Measurements from ENCODE around the gene LARP1.
"Not testable (repeated sequence)": the region's sequence is repeated elsewhere in the genome, so short reads cannot be mapped to it uniquely, and the experiment has no call there.

LARP1 gene

DNA sequence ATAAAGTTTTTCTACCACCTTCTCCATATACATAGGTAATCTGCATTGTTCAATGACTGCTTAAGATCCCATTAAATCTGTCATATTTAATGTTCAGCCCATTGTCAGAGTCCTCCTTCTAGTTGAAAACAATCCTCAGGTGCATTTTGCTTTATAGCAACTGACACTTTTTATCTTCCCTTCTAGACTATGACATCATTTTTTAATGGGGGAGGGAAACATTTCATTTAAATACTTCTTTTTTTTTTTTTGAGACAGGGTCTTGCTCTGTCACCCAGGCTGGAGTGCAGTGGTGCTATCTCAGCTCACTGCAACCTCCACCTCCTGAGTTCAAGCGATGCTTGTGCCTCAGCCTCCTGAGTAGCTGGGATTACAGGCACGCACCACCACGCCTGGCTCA, 77.6 kb downstream of the LARP1 start:
- DNase-seq = not testable (repeated sequence)

DNA sequence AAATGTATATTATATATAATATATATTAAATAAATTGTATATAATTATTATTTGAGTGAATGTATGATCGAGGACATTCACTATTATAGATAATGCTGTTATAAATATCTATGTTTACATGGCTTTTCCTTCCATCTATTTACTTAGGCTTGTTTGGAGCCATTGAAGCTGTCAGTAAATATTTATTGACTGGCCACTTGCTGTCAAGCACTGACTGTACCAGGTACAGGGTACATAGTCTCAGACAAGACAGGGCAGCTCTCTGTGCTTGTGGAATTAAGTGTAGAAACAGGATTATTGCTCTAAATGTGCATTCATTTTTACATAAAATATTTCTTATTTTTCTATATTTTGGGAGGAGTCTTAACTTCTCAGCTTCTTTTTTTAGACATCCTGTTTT, 78.9 kb downstream of the LARP1 start:
- no peak for DNase-seq

DNA sequence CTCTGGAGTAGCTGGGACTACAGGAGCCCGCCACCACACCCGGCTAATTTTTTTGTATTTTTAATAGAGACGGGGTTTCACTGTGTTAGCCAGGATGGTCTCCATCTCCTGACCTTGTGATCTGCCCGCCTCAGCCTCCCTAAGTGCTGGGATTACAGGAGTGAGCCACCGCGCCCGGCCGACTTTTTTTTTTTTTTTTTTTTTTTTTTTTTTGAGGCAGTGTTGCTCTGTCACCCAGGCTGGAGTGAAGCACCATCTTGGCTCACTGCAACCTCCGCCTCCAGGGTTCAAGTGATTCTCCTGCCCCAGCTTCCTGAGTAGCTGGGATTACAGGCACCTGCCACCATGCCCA, 80.5 kb downstream of the LARP1 start:
- not testable (repeated sequence) for DNase-seq

DNA sequence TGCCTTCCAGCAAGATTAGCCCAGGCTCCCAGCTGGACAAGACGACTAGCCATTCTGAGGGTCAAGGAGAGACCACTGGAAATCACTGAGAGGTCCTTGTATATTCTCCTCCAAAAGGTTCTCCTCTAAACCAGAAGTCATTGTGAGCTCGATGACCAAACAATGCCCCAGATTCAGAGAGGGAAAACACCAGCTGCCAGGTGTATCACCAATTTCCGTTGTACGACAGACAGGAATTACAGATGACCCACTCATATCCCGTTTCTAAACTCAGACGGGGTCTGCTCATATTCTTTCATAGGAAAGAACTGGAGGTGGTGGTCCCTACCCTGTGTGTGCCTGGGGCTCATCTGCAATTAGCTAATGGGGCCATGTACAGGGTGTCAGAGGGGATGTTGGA, 81.0 kb downstream of the LARP1 start:
- no peak for DNase-seq

DNA sequence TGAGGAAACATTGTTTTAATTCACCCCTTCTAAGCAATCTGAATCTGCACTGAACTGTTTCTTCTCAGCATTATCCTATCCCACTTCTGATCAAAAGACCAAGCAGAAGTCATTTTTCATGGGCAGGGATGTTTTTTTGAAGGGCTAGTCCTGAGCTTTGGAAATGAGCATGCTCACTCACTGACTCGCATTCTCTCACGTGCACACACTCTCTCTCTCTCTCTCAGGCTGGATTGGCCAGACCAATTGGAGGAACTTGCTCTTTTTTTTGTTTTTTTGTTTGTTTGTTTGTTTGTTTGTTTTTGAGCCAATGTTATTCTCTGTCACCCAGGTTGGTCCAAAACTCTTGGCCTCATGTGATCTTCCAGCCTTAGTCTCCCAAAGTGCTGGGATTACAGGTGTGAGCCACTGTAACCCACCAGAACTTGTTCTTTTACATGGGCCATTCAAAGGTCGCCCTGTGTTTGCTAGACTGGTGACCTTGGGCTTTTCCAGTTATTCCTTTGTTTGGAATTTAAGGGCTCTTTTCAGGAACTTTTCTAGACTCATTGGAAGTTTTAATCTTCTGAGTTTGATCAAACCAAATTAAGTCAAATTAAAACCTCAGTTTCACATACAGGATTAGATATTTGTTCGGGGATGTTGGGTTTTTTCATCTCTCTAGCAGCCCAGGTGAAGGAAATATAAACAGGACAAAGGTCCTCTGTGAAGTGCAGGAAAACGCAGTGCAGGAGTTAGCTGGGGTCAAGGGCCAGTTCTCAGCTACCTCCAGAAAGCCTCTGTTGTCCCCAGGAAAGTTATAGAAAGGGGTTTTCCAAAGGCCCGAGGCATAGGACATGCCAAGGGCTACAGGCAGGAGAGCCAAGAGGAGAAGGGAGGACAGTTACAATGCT, 82.1 kb downstream of the LARP1 start:
- no peak for DNase-seq

DNA sequence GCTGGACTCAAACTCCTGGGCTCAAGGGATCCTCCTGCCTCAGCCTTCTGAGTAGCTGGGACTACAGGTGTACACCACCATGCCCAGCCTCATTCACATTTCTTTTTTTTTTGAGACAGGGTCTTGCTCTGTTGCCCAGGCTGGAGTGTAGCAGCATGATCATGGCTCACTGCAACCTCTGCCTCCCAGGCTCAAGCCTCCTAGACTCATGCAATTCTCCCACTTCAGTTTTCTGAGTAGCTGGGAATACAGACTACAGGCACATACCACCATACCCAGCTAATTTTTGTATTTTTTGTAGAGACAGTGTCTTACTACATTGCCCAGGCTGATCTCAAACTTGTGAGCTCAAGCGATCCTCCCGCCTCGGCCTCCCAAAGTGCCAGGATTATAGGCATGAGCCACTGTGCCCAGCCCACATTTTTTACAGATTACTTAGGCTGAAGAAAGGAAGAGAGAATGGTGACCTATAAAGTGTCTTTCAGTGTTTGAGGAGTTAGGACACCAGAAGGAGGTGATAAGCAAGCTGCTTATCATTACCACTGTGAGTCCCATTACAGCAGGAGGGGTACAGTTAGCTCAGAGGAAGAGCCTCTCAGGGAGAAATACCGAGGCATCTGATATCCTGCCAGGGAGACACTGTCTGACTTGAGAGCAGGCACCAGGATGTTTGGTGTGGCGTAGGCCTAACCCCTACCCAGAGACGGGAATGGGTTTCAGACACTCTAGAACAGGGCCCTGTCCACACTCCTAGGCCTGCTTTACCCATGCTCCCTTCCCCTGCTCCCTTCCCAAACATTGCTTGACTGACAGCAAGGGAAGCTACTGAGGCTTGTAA, 85.5 kb downstream of the LARP1 start:
- no peak for DNase-seq

DNA sequence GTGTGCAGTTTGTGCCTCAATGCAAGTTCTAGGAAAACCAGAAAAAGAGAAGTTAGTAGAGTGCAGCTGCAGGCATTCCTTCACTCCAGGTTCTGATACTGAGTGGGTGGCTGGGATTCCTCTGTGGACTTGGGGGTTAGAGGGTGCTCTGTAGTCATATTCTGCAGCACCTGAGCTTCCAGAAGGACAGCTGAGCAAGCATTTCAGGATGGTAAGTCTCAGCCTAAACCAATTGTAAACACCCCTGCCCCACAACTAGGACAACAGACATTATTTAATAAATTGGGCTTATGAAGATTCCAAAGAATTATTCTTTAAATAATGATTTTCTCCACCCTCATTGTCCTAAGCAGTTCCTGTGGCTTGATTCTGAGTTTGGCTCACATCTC, 86.1 kb downstream of the LARP1 start:
- DNase-seq = no peak

DNA sequence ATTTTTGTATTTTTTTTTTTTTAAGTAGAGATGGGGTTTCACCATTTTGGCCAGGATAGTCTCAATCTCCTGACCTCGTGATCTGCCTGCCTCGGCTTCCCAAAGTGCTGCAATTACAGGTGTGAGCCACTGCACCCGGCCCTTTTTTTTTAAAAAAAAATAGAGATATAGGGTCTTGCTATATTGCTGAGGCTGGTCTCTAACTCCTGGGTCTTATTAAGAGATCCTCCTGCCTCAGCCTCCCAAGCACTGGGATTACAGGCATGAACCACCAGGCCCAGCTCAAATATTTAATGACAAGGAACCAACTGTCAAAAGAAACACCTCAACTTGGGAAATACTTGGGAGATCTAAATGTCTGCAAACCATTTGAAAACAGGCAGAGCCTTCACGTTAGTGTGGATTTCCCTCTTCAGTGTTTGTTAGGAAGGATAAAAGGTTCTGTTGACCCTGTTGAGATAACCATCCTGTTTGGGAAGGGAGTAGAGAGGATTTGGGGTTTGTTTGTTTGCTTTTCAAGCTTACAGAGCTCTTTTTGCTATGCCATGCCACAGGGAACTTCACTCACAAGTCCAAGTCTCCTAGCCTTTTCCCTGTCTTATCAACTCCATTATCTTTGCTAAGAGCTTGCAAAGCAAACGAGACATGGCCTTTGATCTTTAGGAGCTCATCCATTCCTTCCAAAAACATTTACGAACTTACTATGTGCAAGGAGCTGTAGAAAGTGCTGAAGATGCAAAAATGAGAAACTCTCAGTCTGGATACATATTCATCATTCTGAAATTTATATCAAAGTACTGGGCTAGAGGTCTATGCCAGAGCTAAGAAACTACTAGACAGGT, 87.7 kb downstream of the LARP1 start:
- no peak for DNase-seq

DNA sequence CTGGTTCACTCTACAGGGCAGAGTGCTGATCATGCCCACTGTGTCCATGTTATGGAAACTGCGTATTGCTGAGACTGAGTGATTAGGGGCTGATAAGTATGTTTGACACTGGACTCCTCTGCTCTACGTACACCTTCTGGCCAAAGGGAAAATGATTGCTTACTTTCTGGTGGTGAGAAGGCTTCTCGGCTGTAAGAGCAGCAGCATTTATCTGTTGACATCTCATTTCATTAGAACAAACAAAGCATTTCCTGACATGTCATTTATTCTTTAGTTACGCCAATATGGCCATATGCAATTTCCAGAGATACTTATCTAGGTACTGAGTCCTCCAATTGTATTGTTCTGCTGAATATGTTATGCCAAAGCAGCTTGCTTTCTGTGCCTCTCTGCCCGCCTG, 89.6 kb downstream of the LARP1 start:
- DNase-seq = no peak

DNA sequence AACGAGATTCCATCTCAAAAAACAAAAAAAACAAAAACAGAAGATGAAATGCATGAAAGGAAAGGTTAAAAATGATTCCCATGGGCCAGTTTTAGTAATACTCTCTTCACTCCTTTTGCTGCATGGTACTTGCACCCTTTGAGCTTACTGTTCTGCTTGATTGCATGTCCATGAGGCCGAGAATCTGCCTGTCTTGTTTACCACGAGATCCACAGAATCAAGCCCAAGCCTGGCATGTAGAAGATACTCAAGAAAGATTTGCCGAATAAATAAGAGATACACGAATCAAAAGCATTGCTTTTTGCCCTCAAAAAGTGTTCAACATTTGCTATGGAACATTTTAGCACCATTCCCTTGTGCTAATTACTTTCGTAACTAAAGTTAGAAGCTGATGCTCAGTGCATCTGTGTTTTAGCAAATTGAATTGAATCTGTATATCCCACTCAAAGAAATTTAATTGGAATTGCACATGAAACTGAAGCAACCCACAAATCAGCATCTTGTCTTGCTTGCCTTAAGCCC, 94.1 kb downstream of the LARP1 start:
- DNase-seq = no peak

DNA sequence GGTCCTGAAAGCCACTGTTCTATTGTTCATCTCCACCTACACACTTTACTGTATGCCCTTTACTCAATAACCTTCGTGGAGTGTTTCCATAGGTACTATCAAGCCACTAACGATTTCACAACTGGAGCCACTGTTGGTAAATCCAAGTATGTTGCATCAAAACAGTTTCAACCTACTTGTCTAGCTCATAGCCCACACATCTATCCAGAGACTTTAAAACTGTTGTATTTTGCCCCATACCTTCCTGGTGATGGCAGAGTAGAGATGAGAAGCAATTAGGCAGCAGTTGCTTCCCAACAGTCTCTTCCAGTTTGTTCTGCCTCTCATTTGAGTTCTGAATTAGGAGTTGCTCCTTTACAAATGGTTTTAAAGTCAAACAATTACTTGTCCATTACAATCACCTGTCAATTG, 94.6 kb downstream of the LARP1 start:
- no peak for DNase-seq

DNA sequence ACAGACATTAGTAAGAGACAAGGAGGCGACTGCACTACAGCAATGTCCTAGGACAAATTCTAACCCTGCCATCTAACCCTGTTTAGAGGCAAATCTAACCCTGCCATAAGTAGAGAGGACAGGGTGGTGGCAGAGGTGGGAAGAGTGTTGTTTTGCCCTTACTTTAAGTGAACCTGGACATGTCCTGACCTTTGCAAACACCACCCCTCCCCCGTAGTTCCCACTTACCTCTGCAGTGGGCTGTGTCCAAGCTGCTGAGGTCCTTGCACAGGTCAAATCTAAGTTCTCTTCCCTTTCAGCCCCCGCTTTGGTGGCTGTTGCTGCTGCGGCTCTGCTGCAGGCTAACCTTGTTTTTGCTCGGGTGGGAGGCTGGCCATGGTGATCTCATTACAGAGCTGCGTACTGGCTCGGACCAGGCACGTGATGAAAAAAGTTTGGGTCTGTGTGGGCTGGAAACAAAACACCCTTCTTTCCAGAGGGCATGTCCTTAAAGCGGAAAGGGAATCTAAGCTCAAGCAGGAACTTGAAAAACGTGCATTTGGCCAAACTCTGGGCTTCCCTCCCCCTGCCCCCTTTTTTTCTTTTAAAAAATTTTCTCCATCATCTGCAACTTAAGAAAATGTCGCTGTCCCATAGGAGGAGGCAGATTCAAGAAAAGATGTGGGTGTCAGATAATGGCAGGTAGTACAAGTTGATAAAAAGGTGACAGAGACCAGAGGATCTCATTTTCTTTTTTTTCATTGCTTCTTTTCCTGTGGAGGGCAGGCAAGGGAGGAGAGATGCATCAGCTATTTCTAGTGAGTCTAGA, 95.3 kb downstream of the LARP1 start, which contains the start of gene FAXDC2:
Gene FAXDC2 (minus strand): TSS at position 349 of the 808 bp plus-strand sequence. CDS start 12,425 bp downstream, outside the sequence.
- no peak for DNase-seq

DNA sequence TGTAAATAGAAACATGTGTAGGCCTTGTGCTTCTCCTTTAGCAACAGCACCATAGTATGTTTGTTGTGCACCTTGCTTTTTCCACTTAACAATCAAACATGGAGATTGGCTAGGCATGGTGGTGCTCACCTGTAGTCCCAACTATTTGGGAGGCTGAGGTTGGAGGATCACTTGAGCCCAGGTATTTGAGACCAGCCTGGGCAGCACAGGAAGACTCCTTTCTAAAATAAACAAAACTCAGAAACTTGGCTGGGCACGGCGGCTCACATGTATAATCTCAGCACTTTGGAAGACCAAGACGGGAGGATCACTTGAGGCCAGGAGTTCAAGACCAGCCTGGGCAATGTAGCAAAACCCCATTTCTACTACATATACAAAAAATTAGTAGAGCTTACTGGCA, 96.2 kb downstream of the LARP1 start:
- no peak for DNase-seq

DNA sequence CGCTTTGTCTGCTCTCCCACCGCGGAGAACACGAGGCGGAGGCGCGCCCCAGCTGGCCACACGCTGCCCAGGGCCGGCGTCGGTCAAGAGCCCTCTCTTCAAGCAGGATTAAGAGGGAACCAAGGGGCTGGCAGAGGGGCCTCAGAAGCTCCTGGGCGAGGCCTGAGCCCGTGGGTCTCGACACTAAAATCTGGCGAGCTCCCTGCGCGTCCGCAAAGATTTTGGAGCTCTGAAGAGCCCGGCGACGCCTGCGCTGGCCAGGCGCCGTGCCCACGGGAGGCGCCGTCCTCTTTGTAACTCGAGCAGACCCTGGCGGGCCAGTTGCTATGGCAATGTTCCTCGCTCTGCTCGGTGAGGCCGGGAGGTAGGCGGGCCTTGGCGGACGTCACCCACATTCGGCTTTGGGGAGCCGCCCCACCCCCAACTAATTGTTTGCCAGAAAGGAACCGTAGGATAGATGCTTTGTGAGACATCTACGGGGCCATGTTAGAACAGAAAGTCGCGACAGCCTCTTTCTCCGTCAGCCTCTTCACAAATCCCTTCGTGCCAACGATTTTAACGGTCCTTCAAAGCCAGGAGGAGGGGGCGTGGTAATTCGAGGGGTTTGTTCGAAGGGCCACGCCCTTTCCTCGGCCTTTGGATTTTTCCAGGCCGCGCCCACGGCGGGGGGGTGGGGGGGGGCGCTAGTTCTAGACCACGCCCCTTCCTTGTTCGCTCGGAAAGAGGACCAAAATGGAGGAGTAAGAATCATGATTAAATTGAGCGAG, 102.5 kb downstream of the LARP1 start:
- peak; percentile 86 for DNase-seq

DNA sequence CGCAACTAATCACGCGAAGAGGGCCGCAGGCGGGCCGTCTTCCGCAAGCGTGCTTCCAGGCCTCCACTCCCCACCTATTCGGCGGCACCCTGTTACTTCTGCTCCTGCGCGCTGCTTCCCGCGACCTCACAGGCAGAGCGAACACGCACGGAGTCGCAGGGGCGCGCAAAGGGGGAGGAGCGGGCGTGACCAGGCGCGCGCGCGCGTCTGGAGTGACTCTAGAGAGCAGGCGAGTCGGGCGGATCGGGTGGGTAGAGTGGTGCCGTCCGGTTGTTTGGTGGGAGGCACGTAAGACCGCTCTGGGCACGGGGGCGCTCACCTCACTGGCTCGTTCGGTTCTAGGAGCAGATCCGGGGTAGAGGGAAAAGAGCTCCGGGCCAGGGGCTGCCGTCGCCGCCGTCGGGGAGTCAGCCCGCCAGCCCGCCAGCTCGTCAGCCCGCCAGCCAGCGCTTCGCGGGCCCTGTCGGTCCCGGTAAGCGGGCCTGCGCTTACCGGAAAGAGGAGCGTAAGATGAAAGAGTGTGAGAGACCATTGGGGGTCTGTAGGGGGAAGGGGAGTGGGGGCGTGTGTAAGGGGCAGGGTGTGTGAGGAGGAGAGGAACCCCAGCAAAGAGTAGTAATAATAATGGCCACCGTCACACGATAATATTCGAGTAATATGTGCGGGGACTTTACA, 103.3 kb downstream of the LARP1 start, which contains the start of gene CNOT8:
Gene CNOT8 (plus strand): TSS at position 331 of the 675 bp plus-strand sequence. CDS start 4,652 bp downstream, outside the sequence.
- DNase-seq = peak; percentile 84

DNA sequence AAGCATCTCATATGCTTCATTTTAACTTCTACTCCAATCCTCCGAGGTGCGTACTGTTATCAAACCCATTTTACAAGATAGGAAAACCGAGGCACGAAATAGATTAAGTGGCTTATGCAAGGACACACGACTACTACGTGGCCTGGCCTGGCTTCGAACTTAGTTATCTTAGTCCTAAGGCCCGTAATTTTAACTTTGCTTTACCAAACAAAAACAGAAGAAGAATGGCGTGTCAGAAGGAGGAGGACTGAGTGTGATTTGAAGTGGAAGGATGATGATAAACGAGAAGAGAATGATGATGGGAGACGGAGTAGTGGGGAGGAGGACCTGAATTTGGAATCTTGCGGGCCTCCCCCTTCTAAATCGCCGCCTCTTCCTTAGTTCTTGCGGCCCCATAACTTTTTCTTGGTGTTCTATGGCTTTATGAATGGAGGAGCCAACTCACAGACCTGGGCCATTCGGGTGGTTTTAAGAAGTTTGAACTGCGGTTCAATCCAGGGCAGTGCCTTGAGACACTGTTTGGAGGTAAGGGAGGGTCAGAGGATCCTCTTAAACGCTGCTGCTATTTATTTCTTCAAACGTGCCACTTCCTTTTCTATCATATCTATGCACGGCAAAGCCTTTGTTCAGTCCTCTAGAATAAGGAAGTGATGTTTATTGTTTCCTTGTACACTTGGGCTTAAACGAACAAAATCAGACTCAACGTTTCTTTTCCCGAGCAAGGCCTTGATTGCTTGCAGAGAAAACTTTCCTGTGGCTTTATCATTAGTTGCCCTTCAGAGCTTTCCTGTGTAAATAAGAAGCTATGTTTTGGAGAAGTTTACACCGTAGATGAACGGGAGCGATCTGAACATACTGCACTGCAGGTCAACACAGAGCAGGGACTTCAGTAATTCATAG, 104.0 kb downstream of the LARP1 start:
- DNase-seq = no peak

DNA sequence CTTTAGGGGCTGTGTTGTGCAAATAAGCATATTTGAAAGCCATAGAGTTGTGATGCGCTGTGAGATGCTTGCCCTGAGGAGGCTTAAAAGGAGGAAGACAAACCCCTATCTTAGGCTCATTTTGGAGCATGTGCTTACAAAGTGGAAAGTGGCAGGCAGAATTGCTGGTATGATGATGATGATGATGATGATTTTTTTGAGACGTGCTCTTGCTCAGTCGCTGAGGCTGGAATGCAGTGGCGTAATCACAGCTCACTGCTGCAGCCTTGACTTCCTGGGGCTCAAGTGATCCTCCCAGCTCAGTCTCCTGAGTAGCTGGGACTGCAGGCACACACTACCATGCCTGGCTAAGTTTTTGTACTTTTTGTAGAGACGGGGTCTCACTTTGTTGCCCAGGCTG, 104.9 kb downstream of the LARP1 start:
- no peak for DNase-seq

DNA sequence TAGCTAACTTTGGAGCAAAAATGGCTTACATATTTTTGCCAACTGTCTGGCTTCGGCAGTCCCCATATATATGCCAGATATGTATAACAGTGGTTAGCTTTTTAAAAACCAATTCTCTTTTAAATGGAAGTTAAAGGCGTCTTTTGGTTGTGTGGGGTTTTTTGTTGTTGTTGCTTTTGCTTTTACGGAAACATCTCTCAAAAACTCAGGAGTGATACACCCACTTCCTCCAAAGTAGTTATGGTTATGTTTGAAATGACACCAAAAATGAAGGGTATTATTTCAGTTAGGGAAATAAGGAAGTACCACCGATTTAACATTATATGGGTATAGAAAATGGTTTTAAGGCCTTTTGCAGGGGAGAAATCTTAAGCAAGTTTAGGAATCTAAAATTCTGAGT, 105.6 kb downstream of the LARP1 start:
- no peak for DNase-seq

DNA sequence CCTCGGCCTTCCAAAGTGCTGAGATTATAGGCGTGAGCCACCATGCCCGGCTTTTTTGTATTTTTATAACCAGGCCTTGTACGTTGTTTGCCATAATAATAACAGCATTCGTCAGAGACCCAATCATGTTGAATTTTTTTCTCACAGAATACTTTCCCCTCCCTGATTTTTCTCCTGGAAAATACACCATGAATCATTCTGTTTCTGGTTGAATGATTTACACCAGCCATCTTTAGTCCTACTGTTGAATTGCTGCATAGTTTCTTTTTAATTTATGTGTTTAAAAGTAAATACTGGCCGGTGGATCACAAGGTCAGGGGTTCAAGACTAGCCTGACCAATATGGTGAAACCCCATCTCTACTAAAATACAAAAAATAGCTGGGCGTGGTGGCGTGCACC, 106.8 kb downstream of the LARP1 start:
- DNase-seq = no peak
